Measurements from ENCODE around the gene SCYL1. TPM values are rescaled to one million over a fixed set of nuclear protein-coding genes. Genes with fewer than 3 reads are reported as not detected.

The SCYL1 gene
- total and polyA plus RNA-seq, 2 donors from 2014 or later = 72.2 to 78.9 TPM

- FAIRE-seq (no peak), DNase-seq (peak in 1 of 5 donors; percentile 63)
- H3K9me3 ChIP-seq (ENCODE audit: control insufficient read depth in 2 of 3, insufficient read depth in 1 of 3, low read length in 3 of 3) = no peaks in the 10 kb centered on the region
- H3K4me1 ChIP-seq (ENCODE audit: control insufficient read depth in 2 of 3, insufficient read depth in 2 of 3, low read depth in 1 of 3, low read length in 3 of 3) = peaks cover 0 to 19% (median 6%) of the 10 kb centered on the region in 3 donors
- no peak for TF ChIP-seq CTCF (IDR thresholded peaks at IDR 0.05; ENCODE audit: borderline replicate concordance, extremely low read depth, insufficient read depth)
- H3K36me3 ChIP-seq (ENCODE audit: control insufficient read depth in 2 of 3, insufficient read depth in 3 of 3, low read length in 3 of 3) = peaks cover 0 to 8% (median 0%) of the 10 kb centered on the region in 3 donors
- intact Hi-C loops (cut with DNase I) = no loop called here
- peak overlapping the region; percentile 94 for H3K27ac ChIP-seq (ENCODE audit: low read depth in 2 of 2, low read length in 2 of 2)
- H3K9ac ChIP-seq (ENCODE audit: low read length in 3 of 3) = peak overlapping the region in 2 of 3 donors; percentile 17 to 78
- peak overlapping the region in 1 of 3 donors; percentile 74 for H3K4me3 ChIP-seq (ENCODE audit: low read length in 3 of 3)
- H3K27me3 ChIP-seq (ENCODE audit: control insufficient read depth, insufficient read depth, low read length) = no peaks in the 10 kb centered on the region
Observed at GRCh38 chr11:65541093-65541982, 16.5 kb downstream of the SCYL1 start.

- peak in 1 of 5 donors; percentile 55 for DNase-seq
- Histone ChIP-seq H3K9ac (ENCODE audit: low read length in 3 of 3) (no peak overlapping the region), H3K36me3 (ENCODE audit: control insufficient read depth in 2 of 3, insufficient read depth in 3 of 3, low read length in 3 of 3) (peaks cover 0 to 3% (median 0%) of the 10 kb centered on the region in 3 donors), H3K4me3 (ENCODE audit: low read length in 3 of 3) (no peak overlapping the region), H3K27me3 (ENCODE audit: control insufficient read depth, insufficient read depth, low read length) (no peaks in the 10 kb centered on the region), H3K4me1 (ENCODE audit: control insufficient read depth in 2 of 3, insufficient read depth in 2 of 3, low read depth in 1 of 3, low read length in 3 of 3) (peaks cover 0 to 19% (median 6%) of the 10 kb centered on the region in 3 donors), H3K9me3 (ENCODE audit: control insufficient read depth in 2 of 3, insufficient read depth in 1 of 3, low read length in 3 of 3) (no peaks in the 10 kb centered on the region), H3K27ac (ENCODE audit: low read depth in 2 of 2, low read length in 2 of 2) (no peak overlapping the region)
- no peak for TF ChIP-seq CTCF (IDR thresholded peaks at IDR 0.05; ENCODE audit: borderline replicate concordance, extremely low read depth, insufficient read depth)
- FAIRE-seq = no peak
- intact Hi-C loops (cut with DNase I) = no loop called here
Observed at GRCh38 chr11:65542738-65543390, 18.0 kb downstream of the SCYL1 start.

GRCh38 chr11:65545853-65546216 lies 21.0 kb downstream of the SCYL1 start:
- no peaks in the 10 kb centered on the region for H3K27me3 ChIP-seq (ENCODE audit: control insufficient read depth, insufficient read depth, low read length)
- DNase-seq (no peak), FAIRE-seq (no peak)
- H3K36me3 ChIP-seq (ENCODE audit: control insufficient read depth in 2 of 3, insufficient read depth in 3 of 3, low read length in 3 of 3) = peaks cover 0 to 2% (median 0%) of the 10 kb centered on the region in 3 donors
- peaks cover 0 to 14% (median 6%) of the 10 kb centered on the region in 3 donors for H3K4me1 ChIP-seq (ENCODE audit: control insufficient read depth in 2 of 3, insufficient read depth in 2 of 3, low read depth in 1 of 3, low read length in 3 of 3)
- intact Hi-C loops (cut with DNase I) = no loop called here
- H3K4me3 ChIP-seq (ENCODE audit: low read length in 3 of 3) = peak overlapping the region; percentile 26 to 64 (median 61)
- no peak for TF ChIP-seq CTCF (IDR thresholded peaks at IDR 0.05; ENCODE audit: borderline replicate concordance, extremely low read depth, insufficient read depth)
- peak overlapping the region; percentile 22 to 59 for H3K27ac ChIP-seq (ENCODE audit: low read depth in 2 of 2, low read length in 2 of 2)
- peak overlapping the region in 2 of 3 donors; percentile 33 to 40 for H3K9ac ChIP-seq (ENCODE audit: low read length in 3 of 3)
- no peaks in the 10 kb centered on the region for H3K9me3 ChIP-seq (ENCODE audit: control insufficient read depth in 2 of 3, insufficient read depth in 1 of 3, low read length in 3 of 3)
